ENCODE data around the gene LARP4B. TPM values are rescaled to one million over a fixed set of nuclear protein-coding genes. Genes with fewer than 3 reads are reported as not detected.

The LARP4B gene
- total and polyA plus RNA-seq, 2 donors (not counting 3 experiments of a cell fraction or from before 2014, with no cell fraction given): 27.4 to 101 TPM

- CTCF ChIA-PET: interaction anchor here (3.6 kb wide), 1 partner anchor 280 kb away, joined by 33 read pairs; no protein-coding TSS in a partner anchor
- dilution Hi-C loops (cut with MboI; ENCODE audit: extremely low pct_ligation_motif_present, low sequenced_read_pairs): no loop called here
Observed at GRCh38 chr10:790821-791551, 140.5 kb downstream of the LARP4B start.

More at GRCh38 chr10:790821-791551, 140.5 kb downstream of the LARP4B start:
- Histone ChIP-seq H3K36me3 (ENCODE audit: control insufficient read depth in 2 of 2, extremely low read depth in 1 of 2, insufficient read depth in 2 of 2, low read length in 2 of 2) (no peaks in the 10 kb centered on the region), H3K4me2 (ENCODE audit: insufficient read depth, low read length) (no peak overlapping the region), H3K9ac (replicated peaks; ENCODE audit: extremely low read depth, insufficient read depth, low read length) (no peak overlapping the region), H3K27ac (ENCODE audit: insufficient read depth, low read depth, low read length) (no peak overlapping the region), H4K20me1 (replicated peaks; ENCODE audit: control insufficient read depth, extremely low read depth, insufficient read depth, low read length) (no peaks in the 10 kb centered on the region), H2AFZ (ENCODE audit: low read depth, low read length) (no peak overlapping the region), H3K4me3 (replicated peaks in 1 of 3; ENCODE audit: insufficient read depth in 1 of 3, low read depth in 1 of 3, low read length in 3 of 3) (no peak overlapping the region), H3K79me2 (ENCODE audit: control insufficient read depth, insufficient read depth, low read length) (no peaks in the 10 kb centered on the region), H3K27me3 (ENCODE audit: control insufficient read depth in 2 of 2, insufficient read depth in 2 of 2, low read length in 2 of 2) (no peaks in the 10 kb centered on the region), H3K9me1 (replicated peaks; ENCODE audit: control insufficient read depth, extremely low read depth, insufficient read depth, low read length) (no peaks in the 10 kb centered on the region), H3K4me1 (ENCODE audit: control insufficient read depth, extremely low read depth, insufficient read depth, low read length) (no peaks in the 10 kb centered on the region), H3K9me3 (replicated peaks; ENCODE audit: control insufficient read depth, insufficient read depth, low read length) (no peaks in the 10 kb centered on the region)
- FAIRE-seq (no peak), DNase-seq (ENCODE audit: low read depth, low spot score) (no peak)
- TF ChIP-seq FOS (IDR thresholded peaks at IDR 0.05; ENCODE audit: borderline replicate concordance, insufficient read depth, low read length) (no peak), JUN (IDR thresholded peaks at IDR 0.05; ENCODE audit: borderline replicate concordance, insufficient read depth, insufficient read length, low read depth) (no peak), POLR2A (IDR thresholded peaks at IDR 0.05; ENCODE audit: low read depth, low read length) (no peak), MAX (IDR thresholded peaks at IDR 0.05; ENCODE audit: insufficient read depth, insufficient read length) (no peak), POLR2AphosphoS5 (IDR thresholded peaks at IDR 0.05; ENCODE audit: insufficient read depth, low read depth, low read length) (no peak), GATA2 (IDR thresholded peaks at IDR 0.05; ENCODE audit: insufficient read depth, insufficient read length, low read depth, low read length) (no peak), MYC (IDR thresholded peaks at IDR 0.05; ENCODE audit: low read depth, low read length) (no peak), EZH2 (IDR thresholded peaks at IDR 0.05; ENCODE audit: borderline replicate concordance, low read depth, low read length, severe bottlenecking) (no peak), CTCF (IDR thresholded peaks at IDR 0.05; ENCODE audit: extremely low read depth in 1 of 2, insufficient read depth in 1 of 2, low read depth in 1 of 2, low read length in 2 of 2) (no peak)
- intact Hi-C loops (cut with micrococcal nuclease): no loop called here
- POLR2A ChIA-PET: no interaction called here
- no TSS peak for BruUV-seq (replicated peaks)

All from endothelial cell of umbilical vein (primary cell).